DOHH2 (cell line): ENCODE measurements around the gene IGDCC3.

Experiments
- EZH2phosphoT487 ChIP-seq: fragments of 200-600 bp; sonication (generic); IDR thresholded peaks from 2 replicates; pipeline ENCODE4 v1.6.1; 2017; ENCODE audit warnings: borderline replicate concordance, mild to moderate bottlenecking, antibody characterized with exemption, low read length, moderate library complexity, mixed read lengths
- TF ChIP-seq, protein P1 (sequence below): fragments of 200-600 bp; sonication (generic); IDR thresholded peaks from one replicate; pipeline ENCODE4 v1.5.1; 2014; ENCODE audit warnings: antibody characterized with exemption, mild to moderate bottlenecking, low read depth, low read length; ENCODE audit not compliant: poor library complexity, severe bottlenecking

DNA sequence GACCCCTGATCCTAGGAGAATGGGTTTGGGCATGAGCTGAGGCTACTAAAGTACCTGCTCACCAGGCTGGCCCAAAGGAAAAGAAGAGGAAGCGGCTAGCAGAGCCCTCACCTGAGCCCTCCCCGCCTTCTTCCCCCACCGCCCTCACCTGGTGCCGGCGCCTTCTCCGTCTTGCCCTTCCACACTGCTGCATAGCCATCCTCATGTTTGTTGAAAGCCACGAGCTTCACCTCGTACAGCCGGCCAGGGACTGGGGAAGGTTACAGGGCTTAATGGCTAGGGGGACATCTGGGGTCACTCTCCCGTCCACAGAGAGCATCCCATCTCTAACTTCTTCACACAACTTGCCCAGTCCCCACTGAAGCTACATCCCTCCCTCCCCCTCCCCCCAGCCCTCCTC lies 13.9 kb upstream of the IGDCC3 start:
- TF ChIP-seq, protein P1, sequence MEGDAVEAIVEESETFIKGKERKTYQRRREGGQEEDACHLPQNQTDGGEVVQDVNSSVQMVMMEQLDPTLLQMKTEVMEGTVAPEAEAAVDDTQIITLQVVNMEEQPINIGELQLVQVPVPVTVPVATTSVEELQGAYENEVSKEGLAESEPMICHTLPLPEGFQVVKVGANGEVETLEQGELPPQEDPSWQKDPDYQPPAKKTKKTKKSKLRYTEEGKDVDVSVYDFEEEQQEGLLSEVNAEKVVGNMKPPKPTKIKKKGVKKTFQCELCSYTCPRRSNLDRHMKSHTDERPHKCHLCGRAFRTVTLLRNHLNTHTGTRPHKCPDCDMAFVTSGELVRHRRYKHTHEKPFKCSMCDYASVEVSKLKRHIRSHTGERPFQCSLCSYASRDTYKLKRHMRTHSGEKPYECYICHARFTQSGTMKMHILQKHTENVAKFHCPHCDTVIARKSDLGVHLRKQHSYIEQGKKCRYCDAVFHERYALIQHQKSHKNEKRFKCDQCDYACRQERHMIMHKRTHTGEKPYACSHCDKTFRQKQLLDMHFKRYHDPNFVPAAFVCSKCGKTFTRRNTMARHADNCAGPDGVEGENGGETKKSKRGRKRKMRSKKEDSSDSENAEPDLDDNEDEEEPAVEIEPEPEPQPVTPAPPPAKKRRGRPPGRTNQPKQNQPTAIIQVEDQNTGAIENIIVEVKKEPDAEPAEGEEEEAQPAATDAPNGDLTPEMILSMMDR, result no peak
- TF ChIP-seq EZH2phosphoT487, result no peak
